HepG2 (cell line): Measurements from ENCODE around the gene KDR. TPM values are rescaled to one million over a fixed set of nuclear protein-coding genes. Genes with fewer than 3 reads are reported as not detected.

Source experiments
- ATAC-seq: fragments of 200-7000 bp; cut with Tn5 transposase; 3 replicates; pipeline ENCODE4 v1.9.1; 2020; ENCODE audit warnings: mild to moderate bottlenecking, moderate library complexity
- BruUV-seq: library from RNA; stranded (reverse); fragments of 400-500 nt; replicated peaks from 2 replicates; lab custom pipeline; 2021; lab: Mats Ljungman, UMichigan
- CTCF ChIA-PET: fragments of 300-600 bp; formaldehyde crosslinking; extraction: SDS; loops from one replicate; lab custom pipeline; 2021; ENCODE audit warnings: low total read pairs, inconsistent platforms, low intra/inter-chr PET ratio; lab: Yijun Ruan, JAX
- POLR2A ChIA-PET: fragments of 350-600 bp; sonication (Branson Sonifier 250); formaldehyde crosslinking; loops from one replicate; lab custom pipeline; 2020; ENCODE audit warnings: antibody characterized with exemption, inconsistent platforms; lab: Yijun Ruan, JAX
- DNase-seq: peaks from one replicate; pipeline ENCODE4 v3.0.0-alpha.2; 2015; ENCODE audit warnings: low spot score
- FAIRE-seq: peaks from 3 replicates; lab custom pipeline; 2011; peaks lifted over from hg19 to GRCh38; lab: Jason Lieb, UNC
- H2AFZ ChIP-seq: one replicate; pipeline ENCODE4 v1.6.1; 2011; ENCODE audit warnings: low read length, inconsistent platforms
- H3K27ac ChIP-seq: fragments of 300-600 bp; 3 replicates; pipeline ENCODE4 v1.8.0; 2011; ENCODE audit warnings: mixed run types, mild to moderate bottlenecking, mixed read lengths, low read length, inconsistent platforms; ENCODE audit not compliant: insufficient read depth; ENCODE audit errors: extremely low read length
- H3K27me3 ChIP-seq, 2 experiments: fragments of 200-600 bp in 1 of 2; 2 replicates in 1 of 2; 3 replicates in 1 of 2; pipeline versions ENCODE4 v1.6.0 to v1.8.0; 2011; ENCODE audit warnings: low read length in 2 of 2, mild to moderate bottlenecking in 2 of 2, moderate library complexity in 2 of 2, inconsistent platforms in 1 of 2; ENCODE audit not compliant: insufficient read depth in 2 of 2, control insufficient read depth in 1 of 2
- H3K36me3 ChIP-seq, 2 experiments: fragments of 200-600 bp in 1 of 2; replicated peaks in 1 of 2; 2 replicates in 1 of 2; 3 replicates in 1 of 2; pipeline versions ENCODE4 v1.5.1 to v1.8.0; 2011; ENCODE audit warnings: low read length in 2 of 2, inconsistent platforms in 1 of 2; ENCODE audit not compliant: insufficient read depth in 2 of 2, control insufficient read depth in 1 of 2
- H3K4me1 ChIP-seq: 2 replicates; pipeline ENCODE4 v1.5.1; 2012; ENCODE audit warnings: low read length, inconsistent platforms; ENCODE audit not compliant: insufficient read depth
- H3K4me2 ChIP-seq: 2 replicates; pipeline ENCODE4 v1.6.0; 2011; ENCODE audit warnings: low read depth, low read length, inconsistent platforms
- H3K4me3 ChIP-seq, 3 experiments: fragments of 200-600 bp in 1 of 3; sonication (generic), shearing (Covaris generic) in 1 of 3; replicated peaks in 1 of 3; 2 replicates each; pipeline ENCODE4 v1.5.1; 2011 to 2016; ENCODE audit warnings: low read length in 3 of 3, inconsistent platforms in 2 of 3, low read depth in 2 of 3, mild to moderate bottlenecking in 2 of 3, control low read depth in 1 of 3, mixed read lengths in 1 of 3; ENCODE audit not compliant: insufficient read depth in 1 of 3
- H3K79me2 ChIP-seq: one replicate; pipeline ENCODE4 v1.6.1; 2011; ENCODE audit warnings: low read length, inconsistent platforms; ENCODE audit not compliant: insufficient read depth
- H3K9ac ChIP-seq: 2 replicates; pipeline ENCODE4 v1.6.0; 2011; ENCODE audit warnings: mild to moderate bottlenecking, low read depth, low read length, inconsistent platforms; ENCODE audit not compliant: insufficient read depth
- H3K9me3 ChIP-seq: 2 replicates; pipeline ENCODE4 v1.5.1; 2012; ENCODE audit warnings: mild to moderate bottlenecking, low read length
- H4K20me1 ChIP-seq: 2 replicates; pipeline ENCODE4 v1.6.0; 2011; ENCODE audit warnings: inconsistent platforms, mild to moderate bottlenecking, low read length, moderate library complexity; ENCODE audit not compliant: insufficient read depth
- IKZF1 ChIP-seq: fragments of 450-650 bp; IDR thresholded peaks from 2 replicates; pipeline ENCODE4 v1.7.1; 2016
- PCBP2 ChIP-seq: fragments of 200-400 bp; formaldehyde crosslinking; optimal IDR thresholded peaks from 2 replicates; pipeline ENCODE3; 2018; ENCODE audit warnings: low read length, low read depth; ENCODE audit not compliant: poor library complexity, severe bottlenecking
- POGK ChIP-seq: sonication (generic); formaldehyde crosslinking; conservative IDR thresholded peaks from 2 replicates; pipeline ENCODE4 v1.8.0; 2022; ENCODE audit warnings: mild to moderate bottlenecking, moderate library complexity, missing genetic modification reagents
- ZGPAT ChIP-seq: IDR thresholded peaks from 2 replicates; pipeline ENCODE4 v1.6.1; 2016; ENCODE audit warnings: mild to moderate bottlenecking
- ZNF841 ChIP-seq: sonication (generic); formaldehyde crosslinking; IDR thresholded peaks from 2 replicates; pipeline ENCODE4 v1.8.1; 2023; ENCODE audit warnings: missing genetic modification reagents, borderline replicate concordance
- WGBS: methylation state at CpG from one replicate; pipeline ENCODE4 v1.1.6; 2017; ENCODE audit warnings: low lambda C conversion rate; 5-methylcytosine and 5-hydroxymethylcytosine counted together
- in situ Hi-C: cut with HindIII; loops from 2 replicates; pipeline ENCODE4 v1.10.0; 2017; ENCODE audit warnings: low pct_unique_long_range_greater_than_20kb; ENCODE audit not compliant: extremely low pct_ligation_motif_present
- intact Hi-C: fragments of 100-400 bp; cut with micrococcal nuclease; formaldehyde crosslinking; loops from one replicate; pipeline ENCODE4 v1.10.0; 2022; ENCODE audit not compliant: unreplicated experiment
- polyA plus RNA-seq, 8 experiments: library from polyadenylated mRNA; depleted of rRNA in 3 of 8; stranded (reverse) in 7 of 8; unstranded in 1 of 8; fragments of >200 nt; fragmentation: Illumina TruSeq in 4 of 8; extraction: Trizol in 4 of 8; gene quantifications; 2 replicates each; pipeline versions ENCODE4 v1.2.1 to v1.2.3, GENCODE V29; 2011 to 2016; ENCODE audit warnings: low read depth in 4 of 8, missing spikeins in 1 of 8, mixed read lengths in 1 of 8; ENCODE audit not compliant: insufficient read depth in 1 of 8
- total RNA-seq, 5 experiments: library from RNA; depleted of rRNA; stranded (reverse); fragments of >200 nt; fragmentation: Illumina TruSeq; extraction: Trizol; gene quantifications; 2 replicates each; pipeline ENCODE4 v1.2.3, GENCODE V29; 2016; ENCODE audit warnings: low read depth in 1 of 5

KDR gene
- total and polyA plus RNA-seq, 2 of the 13 experiments (the other 11 are each of a cell fraction or from before 2014, with no cell fraction given), result not detected

- Histone ChIP-seq H3K4me1 (no peaks in the 10 kb centered on the region), H3K79me2 (no peaks in the 10 kb centered on the region), H3K4me2 (no peak overlapping the region), H4K20me1 (no peaks in the 10 kb centered on the region), H3K9me3 (no peaks in the 10 kb centered on the region), H3K27me3 (peaks cover 0 to 15% of the 10 kb centered on the region in 2 experiments; a peak in 3 of 5 replicates), H3K4me3 (no peak overlapping the region), H2AFZ (no peak overlapping the region), H3K27ac (no peak overlapping the region), H3K36me3 (no peaks in the 10 kb centered on the region), H3K9ac (no peak overlapping the region)
- FAIRE-seq (no peak), DNase-seq (no peak), ATAC-seq (no peak)
- CTCF ChIA-PET, result no interaction called here
- TF ChIP-seq POGK (CRISPR knock-in tag), result no peak
- no peak for TF ChIP-seq IKZF1
- TF ChIP-seq ZGPAT, result no peak
- TF ChIP-seq PCBP2, result no peak
- TF ChIP-seq ZNF841, result no peak
- POLR2A ChIA-PET, result no interaction called here
- 15% methylated on average over 32 of the region's 32 CpGs for WGBS
- intact Hi-C loops (no loop called here), in situ Hi-C loops (no loop called here)
- no TSS peak for BruUV-seq
Observed at GRCh38 chr4:55125763-55126541, 557 bp upstream of the KDR start.
